SH-SY5Y (cell line): ENCODE measurements around the gene INTU.

ENCODE experiments used
- GATA2 ChIP-seq: IDR thresholded peaks from 2 replicates; pipeline ENCODE4 v1.6.1; 2011; ENCODE audit warnings: mild to moderate bottlenecking, low read depth, low read length
- GATA3 ChIP-seq: IDR thresholded peaks from 2 replicates; pipeline ENCODE4 v1.6.1; 2011; ENCODE audit warnings: low read depth, mild to moderate bottlenecking, low read length, moderate library complexity

DNA sequence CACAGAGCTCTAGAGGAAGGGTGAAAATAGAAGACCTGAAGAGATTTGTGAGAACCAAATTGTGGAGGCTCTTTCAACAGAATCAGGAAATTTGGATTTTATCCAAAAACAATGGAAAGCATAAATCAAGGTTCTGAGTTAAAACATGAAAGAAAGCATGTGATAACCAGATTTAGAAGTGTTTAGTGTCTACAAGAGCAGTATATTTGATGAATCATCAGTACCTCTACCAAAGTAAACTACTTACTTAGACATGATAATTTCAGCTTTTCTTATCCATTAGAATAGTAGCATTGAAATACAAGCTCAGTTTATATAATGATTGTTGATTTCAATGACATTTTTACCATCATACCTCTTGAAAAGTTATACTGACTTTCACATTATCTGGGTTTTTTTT lies 25.9 kb upstream of the INTU start:
- TF ChIP-seq GATA2: no peak
- no peak for TF ChIP-seq GATA3
